SK-N-SH treated with all-trans-retinoic acid at 6 μM for 48 hours (cell line): Measurements from ENCODE around the gene IQCF2.
A peak's percentile ranks its signal among the peaks of the same experiment; 100 is the strongest.

ENCODE experiments used
- ATAC-seq: fragments of 200-7000 bp; cut with Tn5 transposase; 3 replicates; pipeline ENCODE4 v1.9.1; 2020; ENCODE audit warnings: mild to moderate bottlenecking, moderate library complexity
- ARNTL ChIP-seq: fragments of 450-650 bp; formaldehyde crosslinking; IDR thresholded peaks from 2 replicates; pipeline ENCODE4 v1.5.0; 2020; ENCODE audit warnings: low read depth, mild to moderate bottlenecking, moderate library complexity, borderline replicate concordance
- CREB5 ChIP-seq: fragments of 250-450 bp; sonication (Bioruptor Pico); IDR thresholded peaks from 2 replicates; pipeline ENCODE4 v1.5.1; 2020; ENCODE audit warnings: low read depth, mild to moderate bottlenecking, moderate library complexity
- CSDC2 ChIP-seq: fragments of 250-450 bp; sonication (Bioruptor Pico); IDR thresholded peaks from 2 replicates; pipeline ENCODE4 v1.5.0; 2020; ENCODE audit warnings: mild to moderate bottlenecking, moderate library complexity
- CSRNP3 ChIP-seq: fragments of 250-450 bp; sonication (Bioruptor Pico); IDR thresholded peaks from 2 replicates; pipeline ENCODE4 v1.5.1; 2021; ENCODE audit warnings: mild to moderate bottlenecking, moderate library complexity
- ESRRG ChIP-seq: fragments of 250-450 bp; sonication (Bioruptor Pico); IDR thresholded peaks from 2 replicates; pipeline ENCODE4 v1.6.1; 2021; ENCODE audit warnings: mild to moderate bottlenecking
- GLIS3 ChIP-seq: fragments of 250-450 bp; sonication (Bioruptor Pico); IDR thresholded peaks from 2 replicates; pipeline ENCODE4 v1.5.0; 2020; ENCODE audit warnings: mild to moderate bottlenecking, moderate library complexity
- ISL1 ChIP-seq: fragments of 250-450 bp; sonication (Bioruptor Pico); IDR thresholded peaks from 2 replicates; pipeline ENCODE4 v2.1.2; 2022; ENCODE audit warnings: mild to moderate bottlenecking, moderate library complexity
- PATZ1 ChIP-seq: fragments of 250-450 bp; sonication (Bioruptor Pico); IDR thresholded peaks from 2 replicates; pipeline ENCODE4 v1.8.0; 2020; ENCODE audit warnings: mild to moderate bottlenecking, moderate library complexity, borderline replicate concordance
- POU6F1 ChIP-seq: fragments of 250-450 bp; sonication (Bioruptor Pico); IDR thresholded peaks from 2 replicates; pipeline ENCODE4 v1.8.0; 2021; ENCODE audit warnings: low read depth, mild to moderate bottlenecking, moderate library complexity, borderline replicate concordance
- PPARA ChIP-seq: fragments of 250-450 bp; sonication (Bioruptor Pico); IDR thresholded peaks from 2 replicates; pipeline ENCODE4 v1.5.0; 2020; ENCODE audit warnings: mild to moderate bottlenecking, borderline replicate concordance
- RARB ChIP-seq: fragments of 250-450 bp; sonication (Bioruptor Pico); IDR thresholded peaks from 2 replicates; pipeline ENCODE4 v1.8.0; 2021; ENCODE audit warnings: mild to moderate bottlenecking, moderate library complexity
- SNAI2 ChIP-seq: fragments of 250-450 bp; sonication (Bioruptor Pico); IDR thresholded peaks from 2 replicates; pipeline ENCODE4 v1.5.0; 2020; ENCODE audit warnings: mild to moderate bottlenecking, moderate library complexity
- TCF4 ChIP-seq: fragments of 250-450 bp; sonication (Bioruptor Pico); IDR thresholded peaks from 2 replicates; pipeline ENCODE4 v1.8.0; 2021; ENCODE audit warnings: mild to moderate bottlenecking, moderate library complexity, borderline replicate concordance
- TOX ChIP-seq: fragments of 250-450 bp; sonication (Bioruptor Pico); IDR thresholded peaks from 2 replicates; pipeline ENCODE4 v1.8.0; 2021; ENCODE audit warnings: mild to moderate bottlenecking, moderate library complexity, borderline replicate concordance
- TSHZ2 ChIP-seq: fragments of 250-450 bp; sonication (Bioruptor Pico); IDR thresholded peaks from 2 replicates; pipeline ENCODE4 v1.5.0; 2020; ENCODE audit warnings: mild to moderate bottlenecking, moderate library complexity
- ZC3H10 ChIP-seq: fragments of 250-450 bp; sonication (Bioruptor Pico); IDR thresholded peaks from 2 replicates; pipeline ENCODE4 v1.5.1; 2021; ENCODE audit warnings: mild to moderate bottlenecking, moderate library complexity
- ZFP30 ChIP-seq: fragments of 450-650 bp; formaldehyde crosslinking; IDR thresholded peaks from 2 replicates; pipeline ENCODE4 v1.5.0; 2022; ENCODE audit warnings: mild to moderate bottlenecking, moderate library complexity
- ZNF565 ChIP-seq: fragments of 450-650 bp; formaldehyde crosslinking; conservative IDR thresholded peaks from 2 replicates; pipeline ENCODE4 v1.5.0; 2020; ENCODE audit warnings: low read depth, mild to moderate bottlenecking, moderate library complexity
- ZNF70 ChIP-seq: fragments of 450-650 bp; formaldehyde crosslinking; IDR thresholded peaks from 2 replicates; pipeline ENCODE4 v1.5.0; 2020; ENCODE audit warnings: mild to moderate bottlenecking, moderate library complexity
- ZNF8 ChIP-seq: fragments of 450-650 bp; formaldehyde crosslinking; IDR thresholded peaks from 2 replicates; pipeline ENCODE4 v1.5.0; 2020; ENCODE audit warnings: mild to moderate bottlenecking, moderate library complexity

Gene IQCF2

GRCh38 chr3:51860703-51861665, at the start of gene IQCF2:
TSS of gene IQCF2 (plus strand) at chr3:51861615. CDS start at chr3:51861667, 52 bp downstream.
- TF ChIP-seq PATZ1, result no peak
- TF ChIP-seq RARB (CRISPR knock-in tag), result no peak
- no peak for TF ChIP-seq ISL1 (CRISPR knock-in tag)
- no peak for TF ChIP-seq ZNF565 (CRISPR knock-in tag)
- no peak for TF ChIP-seq PPARA (CRISPR knock-in tag)
- no peak for TF ChIP-seq CREB5 (CRISPR knock-in tag)
- no peak for TF ChIP-seq ARNTL
- no peak for TF ChIP-seq TOX (CRISPR knock-in tag)
- TF ChIP-seq GLIS3, result no peak
- TF ChIP-seq TSHZ2 (CRISPR knock-in tag), result no peak
- TF ChIP-seq CSDC2, result no peak
- TF ChIP-seq ESRRG (CRISPR knock-in tag), result no peak
- no peak for TF ChIP-seq ZNF70 (CRISPR knock-in tag)
- no peak for TF ChIP-seq ZNF8 (CRISPR knock-in tag)
- no peak for TF ChIP-seq ZC3H10 (CRISPR knock-in tag)
- TF ChIP-seq POU6F1 (CRISPR knock-in tag), result no peak
- no peak for TF ChIP-seq TCF4
- no peak for ATAC-seq

GRCh38 chr3:51813539-51813938, 47.9 kb upstream of the IQCF2 start:
- peak; percentile 71 for ATAC-seq
- TF ChIP-seq ZNF70 (CRISPR knock-in tag) (no peak), TCF4 (peak; percentile 51; the same call in 1 of the 2 replicates), ZNF8 (CRISPR knock-in tag) (no peak), CSRNP3 (CRISPR knock-in tag) (no peak), ESRRG (CRISPR knock-in tag) (no peak), ISL1 (CRISPR knock-in tag) (no peak), SNAI2 (CRISPR knock-in tag) (no peak), TSHZ2 (CRISPR knock-in tag) (peak; percentile 40; the same call in 1 of the 2 replicates), ZFP30 (CRISPR knock-in tag) (no peak)
